ENCODE measurements around the gene NADK2.

Gene NADK2

GRCh38 chr5:36158144-36158543, 83.6 kb downstream of the NADK2 start:
- DNase-seq = no peak

GRCh38 chr5:36156619-36157018, 85.1 kb downstream of the NADK2 start:
- no peak for DNase-seq

GRCh38 chr5:36156121-36156601, 85.6 kb downstream of the NADK2 start:
- DNase-seq = no peak

GRCh38 chr5:36155291-36155690, 86.4 kb downstream of the NADK2 start:
- DNase-seq = no peak

GRCh38 chr5:36153726-36154125, 88.0 kb downstream of the NADK2 start:
- DNase-seq = no peak

- DNase-seq = no peak
Measured at GRCh38 chr5:36153298-36153677, 88.4 kb downstream of the NADK2 start.

GRCh38 chr5:36152324-36153297, 89.1 kb downstream of the NADK2 start:
- no peak for DNase-seq

- peak; percentile 99 for DNase-seq
Measured at GRCh38 chr5:36151434-36152323, 90.0 kb downstream of the NADK2 start, which contains the start of the genes LMBRD2 and SKP2. Gene LMBRD2, minus strand, starts transcription at chr5:36151887. Its CDS starts 8,538 bp downstream, at chr5:36143349. Gene SKP2, plus strand, starts transcription at chr5:36152111. Its CDS starts 152 bp downstream, at chr5:36152263.

GRCh38 chr5:36150676-36151433, 90.9 kb downstream of the NADK2 start:
- peak; percentile 66 for DNase-seq

GRCh38 chr5:36147681-36148080, 94.0 kb downstream of the NADK2 start:
- no peak for DNase-seq

- DNase-seq = no peak
Measured at GRCh38 chr5:36146390-36146789, 95.3 kb downstream of the NADK2 start.

GRCh38 chr5:36145311-36145710, 96.4 kb downstream of the NADK2 start:
- no peak for DNase-seq
